ENCODE results near the gene ZNF688. TPM values are rescaled to one million over a fixed set of nuclear protein-coding genes. Genes with fewer than 3 reads are reported as not detected.

Gene ZNF688
- total and polyA plus RNA-seq, 2 of the 13 experiments (the other 11 are each of a cell fraction or from before 2014, with no cell fraction given) = 2.4 to 5.4 TPM

GRCh38 chr16:30533748-30534367 is 37.7 kb downstream of the ZNF688 start (continued):
- TF ChIP-seq ZFP90 (CRISPR knock-in tag; IDR thresholded peaks at IDR 0.05; ENCODE audit: borderline replicate concordance) (0 out of 2 replicates have a peak, but pooled peaks have one; percentile 17), ZNF557 (CRISPR knock-in tag; IDR thresholded peaks at IDR 0.05) (0 out of 2 replicates have a peak, but pooled peaks have one; percentile 9), ZNF646 (CRISPR knock-in tag; IDR thresholded peaks at IDR 0.05) (no peak), MLLT10 (CRISPR knock-in tag; IDR thresholded peaks at IDR 0.05) (no peak), ZNF382 (CRISPR knock-in tag; IDR thresholded peaks at IDR 0.05; ENCODE audit: borderline replicate concordance) (no peak), HNF1A (IDR thresholded peaks at IDR 0.05; ENCODE audit: low read depth) (no peak), HNF1A (CRISPR knock-in tag; IDR thresholded peaks at IDR 0.05; ENCODE audit: borderline replicate concordance) (no peak; the same call in 1 of the 2 replicates), ESRRA (CRISPR knock-in tag; IDR thresholded peaks at IDR 0.05; ENCODE audit: low read depth) (no peak), KDM5A (IDR thresholded peaks at IDR 0.05; ENCODE audit: borderline replicate concordance, low read length) (peak; percentile 19; the same call in 1 of the 2 replicates), ZNF567 (CRISPR knock-in tag; IDR thresholded peaks at IDR 0.05; ENCODE audit: borderline replicate concordance) (peak; percentile 2; the same call in 1 of the 2 replicates), MLXIP (CRISPR knock-in tag; IDR thresholded peaks at IDR 0.05; ENCODE audit: borderline replicate concordance) (0 out of 2 replicates have a peak, but pooled peaks have one; percentile 53), ZNF784 (CRISPR knock-in tag; IDR thresholded peaks at IDR 0.05; ENCODE audit: borderline replicate concordance) (0 out of 2 replicates have a peak, but pooled peaks have one; percentile 53)

Data from HepG2 (cell line).